Measurements from ENCODE around the gene TMEM248. TPM values are rescaled to one million over a fixed set of nuclear protein-coding genes. Genes with fewer than 3 reads are reported as not detected.
"Not testable (repeated sequence)": the region's sequence is repeated elsewhere in the genome, so short reads cannot be mapped to it uniquely, and the experiment has no call there.

Gene TMEM248
- total RNA-seq, 2 experiments from 2014 or later: 85.0 to 104 TPM

DNA sequence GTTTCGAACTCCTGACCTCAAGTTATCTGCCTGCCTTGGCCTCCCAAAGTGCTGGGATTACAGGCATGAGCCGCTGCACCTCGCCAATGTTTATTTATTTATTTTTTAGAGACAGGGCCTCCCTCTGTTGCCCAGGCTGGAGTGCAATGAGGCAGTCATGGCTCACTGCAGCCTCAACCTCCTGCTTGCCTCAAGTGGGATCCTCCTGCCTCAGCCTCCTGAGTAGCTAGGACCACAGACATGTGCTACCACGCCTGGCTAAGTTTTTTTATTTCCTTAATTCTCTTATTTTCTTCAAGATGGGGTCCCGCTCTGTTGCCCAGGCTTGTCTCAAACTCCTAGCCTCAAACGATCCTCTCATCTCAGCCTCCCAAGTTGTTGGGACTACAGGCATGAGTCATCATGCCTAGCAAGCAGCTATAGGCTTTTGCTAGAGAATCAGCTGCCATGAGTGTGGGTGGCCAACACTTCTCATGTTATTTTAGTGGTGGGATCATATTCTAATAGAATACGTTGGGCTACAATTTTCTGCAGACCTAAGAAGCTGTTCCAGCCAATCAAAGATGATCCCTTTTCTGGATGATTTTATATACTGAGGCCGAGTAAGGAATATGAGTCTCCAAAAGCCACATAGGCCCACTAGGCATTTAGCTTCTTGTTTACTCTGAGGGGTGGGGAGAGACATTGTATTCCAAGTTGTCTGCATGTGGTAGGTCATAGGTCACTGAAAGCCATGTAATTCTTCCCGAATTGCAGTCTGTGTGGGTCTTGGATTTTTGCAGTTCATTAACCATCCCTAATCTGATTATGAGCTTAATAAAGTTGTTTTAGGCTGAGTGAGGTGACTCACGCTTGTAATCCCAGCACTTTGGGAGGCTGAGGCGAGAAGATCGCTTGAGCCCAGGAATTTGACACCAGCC, 7.6 kb upstream of the TMEM248 start:
- Mint-ChIP-seq H3K9me3 (no peaks in the 10 kb centered on the region), H3K36me3 (ENCODE audit: low read depth) (no peaks in the 10 kb centered on the region), H3K4me3 (no peak overlapping the region), H3K4me1 (no peaks in the 10 kb centered on the region), H3K27me3 (no peaks in the 10 kb centered on the region), H3K27ac (no peak overlapping the region)
- no peak for DNase-seq
- POLR2A ChIA-PET: no interaction called here
- CTCF ChIA-PET: interaction anchor here (0.6 to 1.2 kb wide), 2 partner anchors 8 to 402 kb away, joined by 3 to 6 read pairs; no protein-coding TSS in a partner anchor

DNA sequence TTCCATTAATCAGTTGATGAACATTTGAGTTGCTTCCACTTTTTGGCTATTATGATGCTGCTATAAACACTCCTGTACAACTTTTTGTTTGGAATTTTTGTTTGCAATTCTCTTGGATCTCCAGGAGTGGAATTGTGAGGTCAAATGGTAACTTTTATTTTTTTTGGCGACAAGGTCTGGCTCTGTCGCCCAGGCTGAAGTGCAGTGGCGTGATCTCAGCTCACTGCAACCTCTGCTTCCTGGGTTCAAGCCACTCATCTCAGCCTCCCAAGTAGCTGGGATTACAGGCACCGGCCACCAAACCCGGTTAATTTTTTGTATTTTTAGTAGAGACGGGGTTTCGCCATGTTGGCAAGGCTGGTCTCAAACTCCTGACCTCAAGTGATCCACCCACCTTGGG, 3.1 kb upstream of the TMEM248 start:
- DNase-seq, H3K27ac Mint-ChIP-seq, CTCF ChIA-PET, H3K4me3 Mint-ChIP-seq, H3K9me3 Mint-ChIP-seq, H3K27me3 Mint-ChIP-seq, POLR2A ChIA-PET: not testable (repeated sequence)
- H3K36me3 Mint-ChIP-seq (ENCODE audit: low read depth): peaks cover 13% of the 10 kb centered on the region
- H3K4me1 Mint-ChIP-seq: peaks cover 18% of the 10 kb centered on the region

DNA sequence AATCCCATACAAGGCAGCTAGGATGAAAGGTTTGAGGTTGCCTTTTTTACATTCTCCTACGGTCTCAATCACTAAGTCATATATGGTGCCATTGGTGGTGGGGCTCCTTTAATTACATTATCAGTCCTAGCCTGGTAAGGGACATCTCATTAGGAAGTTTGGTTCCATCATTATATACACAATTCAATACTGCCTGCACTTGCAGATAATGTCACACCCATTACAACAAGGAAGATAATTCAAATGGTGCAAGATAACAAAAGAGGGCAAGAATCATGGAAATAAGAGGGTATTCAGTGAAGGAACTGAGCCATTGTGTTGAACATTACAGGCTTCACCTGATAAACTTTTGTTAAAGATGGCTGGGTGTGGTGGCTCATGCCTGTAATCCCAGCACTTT, 1.7 kb upstream of the TMEM248 start:
- Mint-ChIP-seq H3K4me3 (no peak overlapping the region), H3K27me3 (no peaks in the 10 kb centered on the region), H3K36me3 (ENCODE audit: low read depth) (peaks cover 16% of the 10 kb centered on the region), H3K9me3 (no peaks in the 10 kb centered on the region), H3K27ac (no peak overlapping the region), H3K4me1 (peaks cover 29% of the 10 kb centered on the region)
- no peak for DNase-seq
- ChIA-PET CTCF (interaction anchor here (0.6 to 0.9 kb wide), 3 partner anchors 10 to 156 kb away, joined by 3 to 5 read pairs (median 4); no protein-coding TSS in a partner anchor), POLR2A (no interaction called here)

DNA sequence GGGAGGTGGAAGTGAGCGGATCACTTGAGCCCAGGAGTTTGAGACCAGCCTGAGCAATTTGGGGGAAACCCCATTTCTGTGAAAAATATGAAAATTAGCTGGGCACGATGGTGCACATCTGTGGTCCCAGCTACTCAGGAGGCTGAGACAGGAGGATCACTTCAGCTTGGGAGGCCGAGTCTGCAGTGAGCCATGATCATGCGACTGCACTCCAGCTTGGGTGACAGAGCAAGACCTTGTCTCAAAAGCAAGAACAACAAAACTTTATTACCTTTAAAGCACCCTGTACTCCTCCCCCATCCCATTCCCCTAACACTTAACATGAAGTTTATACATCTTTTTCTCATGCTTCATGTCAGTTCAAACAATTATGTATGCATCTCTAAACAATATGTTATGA, 1.3 kb upstream of the TMEM248 start:
- Mint-ChIP-seq H3K4me1 (peaks cover 29% of the 10 kb centered on the region), H3K4me3 (peak overlapping the region; percentile 60), H3K27me3 (no peaks in the 10 kb centered on the region), H3K27ac (no peak overlapping the region), H3K9me3 (no peaks in the 10 kb centered on the region), H3K36me3 (ENCODE audit: low read depth) (peaks cover 16% of the 10 kb centered on the region)
- CTCF ChIA-PET: interaction anchor here (0.6 to 0.8 kb wide), 2 partner anchors 11 to 157 kb away, joined by 3 to 4 read pairs; no protein-coding TSS in a partner anchor
- POLR2A ChIA-PET: no interaction called here
- no peak for DNase-seq

DNA sequence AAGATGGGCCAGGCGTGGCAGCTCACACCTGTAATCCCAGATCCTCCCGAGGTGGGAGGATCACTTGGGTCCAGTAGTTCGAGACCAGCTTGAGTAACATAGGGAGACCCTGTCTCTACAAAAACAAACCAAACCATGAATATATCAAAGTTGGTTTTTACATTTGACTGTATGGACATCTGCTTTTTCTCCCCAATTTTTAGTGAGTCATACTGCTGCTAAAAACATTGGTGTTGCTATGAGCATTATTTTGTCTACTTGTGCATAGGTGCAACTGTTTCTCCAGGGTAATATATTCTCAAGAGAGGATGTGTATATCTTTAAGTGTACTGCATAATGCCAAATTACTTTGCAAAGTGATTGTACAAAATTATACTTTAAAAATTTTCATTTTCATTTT, 769 bp upstream of the TMEM248 start:
- Mint-ChIP-seq H3K9me3 (no peaks in the 10 kb centered on the region), H3K4me3 (peak overlapping the region; percentile 60), H3K27me3 (no peaks in the 10 kb centered on the region), H3K4me1 (peaks cover 32% of the 10 kb centered on the region), H3K27ac (peak overlapping the region; percentile 75), H3K36me3 (ENCODE audit: low read depth) (peaks cover 19% of the 10 kb centered on the region)
- POLR2A ChIA-PET: interaction anchor here (0.6 kb wide), 1 partner anchor 270 kb away, joined by 6 read pairs; no protein-coding TSS in a partner anchor
- CTCF ChIA-PET: interaction anchor here (1.0 to 2.0 kb wide), 2 partner anchors 15 to 31 kb away, joined by 3 to 6 read pairs; no protein-coding TSS in a partner anchor
- DNase-seq: no peak

DNA sequence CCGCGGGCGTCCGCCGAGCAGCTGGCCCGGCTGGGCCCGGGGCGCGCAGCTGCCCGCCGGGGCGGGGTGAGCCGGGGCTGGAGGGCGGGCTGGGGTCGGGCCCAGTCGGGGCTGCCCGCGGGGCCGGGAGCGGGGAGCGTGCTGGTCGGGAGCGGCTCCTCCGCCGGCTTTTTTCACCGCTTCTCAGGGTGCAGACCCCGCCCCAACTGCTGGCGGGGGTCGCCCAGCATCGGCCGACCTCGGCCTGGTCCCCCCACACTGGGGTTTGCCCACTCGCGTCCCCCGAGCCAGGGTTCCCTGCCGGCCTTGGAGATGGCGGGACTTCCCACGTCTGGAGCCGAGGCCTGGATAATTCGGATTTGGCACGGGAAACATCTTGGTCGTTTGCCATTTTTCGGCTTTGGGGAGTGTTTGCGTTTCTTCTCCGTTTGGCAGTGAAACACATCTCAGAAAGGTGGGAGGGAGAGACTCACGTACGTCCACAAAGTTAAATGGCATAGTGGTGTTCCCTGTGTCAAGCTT, 432 bp downstream of the TMEM248 start:
- H3K9me3 Mint-ChIP-seq: no peaks in the 10 kb centered on the region
- ChIA-PET POLR2A (interaction anchor here (0.8 to 1.4 kb wide), 3 partner anchors 74 to 272 kb away, joined by 3 to 4 read pairs (median 4); partner anchors contain the start of gene SBDS), CTCF (interaction anchor here (0.6 to 2.0 kb wide), 5 partner anchors 17 to 432 kb away, joined by 3 to 6 read pairs (median 4); no protein-coding TSS in a partner anchor)
- H3K36me3 Mint-ChIP-seq (ENCODE audit: low read depth): peaks cover 25% of the 10 kb centered on the region
- no peaks in the 10 kb centered on the region for H3K27me3 Mint-ChIP-seq
- peaks cover 38% of the 10 kb centered on the region for H3K4me1 Mint-ChIP-seq
- H3K4me3 Mint-ChIP-seq: peak overlapping the region; percentile 99
- H3K27ac Mint-ChIP-seq: peak overlapping the region; percentile 99
- peak; percentile 10 for DNase-seq

DNA sequence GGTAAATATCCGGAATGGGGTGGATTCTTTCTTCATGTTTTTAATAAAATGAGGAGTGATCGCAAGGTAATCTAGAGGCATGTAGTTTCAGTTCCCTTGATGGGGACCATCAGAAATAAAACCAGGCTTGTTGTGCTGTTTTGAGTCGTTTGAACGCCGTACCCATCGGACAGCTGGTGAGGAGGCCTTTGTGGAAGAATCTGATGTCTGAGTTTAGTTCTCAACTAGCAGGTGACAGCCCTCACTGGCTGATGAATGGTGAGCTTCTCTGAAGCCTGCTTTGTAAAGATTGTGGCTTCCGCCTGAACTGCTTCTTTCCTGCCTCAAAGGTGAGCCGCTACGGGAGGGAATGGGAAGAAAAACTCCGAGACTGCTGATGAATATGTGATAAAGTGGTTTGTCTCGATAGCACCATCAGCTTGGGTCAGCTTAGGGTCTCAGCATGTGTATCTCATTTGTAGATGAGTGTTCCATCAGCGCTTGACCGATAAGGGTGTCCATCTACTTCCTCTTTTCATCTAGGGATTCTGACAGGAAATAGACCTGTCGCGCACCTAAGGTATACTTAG, 977 bp downstream of the TMEM248 start:
- CTCF ChIA-PET: interaction anchor here (1.1 to 2.0 kb wide), 3 partner anchors 17 to 78 kb away, joined by 3 to 6 read pairs (median 4); no protein-coding TSS in a partner anchor
- POLR2A ChIA-PET: interaction anchor here (0.8 to 1.4 kb wide), 3 partner anchors 73 to 272 kb away, joined by 3 to 4 read pairs (median 4); partner anchors contain the start of gene SBDS
- Mint-ChIP-seq H3K27me3 (no peaks in the 10 kb centered on the region), H3K4me1 (peaks cover 39% of the 10 kb centered on the region), H3K36me3 (ENCODE audit: low read depth) (peaks cover 25% of the 10 kb centered on the region), H3K27ac (peak overlapping the region; percentile 99), H3K4me3 (peak overlapping the region; percentile 99), H3K9me3 (no peaks in the 10 kb centered on the region)
- DNase-seq: peak; percentile 58

DNA sequence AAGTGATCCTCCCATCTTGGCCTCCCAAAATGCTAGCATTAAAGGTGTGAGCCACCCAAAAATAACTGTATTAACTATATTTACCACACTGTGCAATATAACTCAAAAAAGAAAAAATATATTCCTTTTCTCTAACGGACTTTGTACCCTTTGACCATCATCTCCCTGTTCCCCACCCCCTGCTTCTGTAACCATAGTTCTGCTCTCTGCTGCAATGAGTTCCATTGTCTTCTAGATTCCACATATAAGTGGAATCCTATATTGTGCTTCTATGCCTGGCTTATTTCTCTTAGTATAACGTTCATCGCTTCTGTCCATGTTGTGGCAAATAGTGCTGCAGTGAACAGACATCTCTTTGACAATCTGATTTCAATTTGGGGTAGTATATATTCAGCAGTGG, 4.2 kb downstream of the TMEM248 start:
- no peak for DNase-seq
- Mint-ChIP-seq H3K36me3 (ENCODE audit: low read depth) (peaks cover 41% of the 10 kb centered on the region), H3K9me3 (no peaks in the 10 kb centered on the region), H3K27me3 (no peaks in the 10 kb centered on the region), H3K4me3 (no peak overlapping the region), H3K4me1 (peaks cover 52% of the 10 kb centered on the region), H3K27ac (no peak overlapping the region)
- POLR2A ChIA-PET: no interaction called here
- CTCF ChIA-PET: interaction anchor here (0.6 kb wide), 1 partner anchor 410 kb away, joined by 3 read pairs; no protein-coding TSS in a partner anchor

DNA sequence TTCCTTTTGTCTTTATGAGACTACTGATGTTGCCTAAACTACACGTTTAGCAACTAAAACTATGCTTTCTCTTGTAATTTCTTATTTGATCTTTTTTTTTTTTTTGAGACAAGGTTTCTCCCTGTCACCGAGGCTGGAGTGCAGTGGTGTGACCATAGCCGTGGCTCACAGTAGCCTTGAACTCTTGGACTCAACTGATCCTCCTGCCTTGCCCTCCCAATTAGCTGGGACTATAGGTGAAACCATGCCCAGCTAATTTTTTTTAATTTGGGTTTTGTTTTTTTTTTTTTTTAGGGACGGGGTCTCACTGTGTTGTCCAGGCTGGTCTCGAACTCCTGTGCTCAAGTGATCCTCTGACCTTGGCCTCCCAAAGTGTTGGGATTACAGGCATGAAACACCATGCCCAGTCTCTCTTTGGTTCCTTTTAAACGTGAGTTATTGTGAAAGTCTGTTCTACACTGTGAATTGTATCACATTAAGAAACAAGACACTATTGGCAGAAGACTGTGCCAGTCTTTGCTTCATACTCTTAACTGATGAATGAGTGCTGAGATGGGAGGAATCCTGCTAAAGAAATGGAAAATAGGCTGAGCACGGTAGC, 6.4 kb downstream of the TMEM248 start:
- peaks cover 52% of the 10 kb centered on the region for H3K4me1 Mint-ChIP-seq
- H3K36me3 Mint-ChIP-seq (ENCODE audit: low read depth): peaks cover 32% of the 10 kb centered on the region
- no peaks in the 10 kb centered on the region for H3K9me3 Mint-ChIP-seq
- no peak for DNase-seq
- H3K4me3 Mint-ChIP-seq: no peak overlapping the region
- H3K27me3 Mint-ChIP-seq: no peaks in the 10 kb centered on the region
- H3K27ac Mint-ChIP-seq: no peak overlapping the region
- POLR2A ChIA-PET: no interaction called here
- CTCF ChIA-PET: interaction anchor here (1.0 to 1.1 kb wide), 2 partner anchors 83 to 1178 kb away, joined by 3 read pairs; no protein-coding TSS in a partner anchor

DNA sequence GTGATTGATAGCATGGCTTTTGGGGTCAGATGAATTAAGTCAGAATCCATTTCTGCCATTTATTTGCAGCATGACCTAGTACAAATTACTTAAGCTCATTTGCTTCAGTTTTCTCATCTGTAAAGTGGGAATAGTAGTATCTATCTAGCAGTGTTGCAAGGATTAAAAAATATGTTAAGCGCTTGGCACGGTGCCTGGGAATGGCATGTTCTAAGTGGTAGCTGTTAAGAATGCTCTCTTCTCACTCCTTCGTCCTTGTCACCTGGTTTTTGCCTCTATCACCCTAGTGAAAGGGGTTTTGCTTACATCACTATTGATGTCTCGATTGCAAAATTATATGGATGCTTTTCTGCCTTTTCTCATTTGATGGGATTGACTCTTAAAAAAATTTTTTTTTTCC, 7.4 kb downstream of the TMEM248 start:
- DNase-seq: no peak
- Mint-ChIP-seq H3K4me1 (peaks cover 47% of the 10 kb centered on the region), H3K4me3 (no peak overlapping the region), H3K36me3 (ENCODE audit: low read depth) (peaks cover 30% of the 10 kb centered on the region), H3K27ac (no peak overlapping the region), H3K27me3 (no peaks in the 10 kb centered on the region), H3K9me3 (no peaks in the 10 kb centered on the region)
- ChIA-PET CTCF (interaction anchor here (1.1 kb wide), 1 partner anchor 84 kb away, joined by 3 read pairs; no protein-coding TSS in a partner anchor), POLR2A (no interaction called here)

DNA sequence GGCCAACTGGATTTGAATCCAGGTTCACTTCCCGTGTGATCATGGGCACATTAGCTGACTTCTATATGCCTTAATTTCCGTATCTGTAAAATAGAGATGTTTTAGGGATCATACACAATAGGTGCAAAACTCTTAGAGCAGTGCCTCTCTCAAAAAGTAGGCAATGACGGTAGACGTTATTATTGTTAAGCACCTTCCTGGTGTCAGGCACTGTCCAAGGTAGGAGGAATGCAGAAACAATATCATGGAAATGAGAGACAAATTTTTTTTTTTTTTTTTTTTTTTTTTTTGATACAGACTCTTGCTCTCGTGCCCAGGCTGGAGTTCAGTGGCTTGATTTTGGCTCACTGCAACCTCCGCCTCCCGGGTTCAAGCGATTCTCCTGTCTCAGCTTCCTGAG, 8.1 kb downstream of the TMEM248 start:
- H3K27me3 Mint-ChIP-seq: no peaks in the 10 kb centered on the region
- CTCF ChIA-PET: no interaction called here
- no peaks in the 10 kb centered on the region for H3K9me3 Mint-ChIP-seq
- DNase-seq: no peak
- POLR2A ChIA-PET: no interaction called here
- H3K4me1 Mint-ChIP-seq: peaks cover 43% of the 10 kb centered on the region
- no peak overlapping the region for H3K27ac Mint-ChIP-seq
- H3K36me3 Mint-ChIP-seq (ENCODE audit: low read depth): peaks cover 29% of the 10 kb centered on the region
- no peak overlapping the region for H3K4me3 Mint-ChIP-seq

DNA sequence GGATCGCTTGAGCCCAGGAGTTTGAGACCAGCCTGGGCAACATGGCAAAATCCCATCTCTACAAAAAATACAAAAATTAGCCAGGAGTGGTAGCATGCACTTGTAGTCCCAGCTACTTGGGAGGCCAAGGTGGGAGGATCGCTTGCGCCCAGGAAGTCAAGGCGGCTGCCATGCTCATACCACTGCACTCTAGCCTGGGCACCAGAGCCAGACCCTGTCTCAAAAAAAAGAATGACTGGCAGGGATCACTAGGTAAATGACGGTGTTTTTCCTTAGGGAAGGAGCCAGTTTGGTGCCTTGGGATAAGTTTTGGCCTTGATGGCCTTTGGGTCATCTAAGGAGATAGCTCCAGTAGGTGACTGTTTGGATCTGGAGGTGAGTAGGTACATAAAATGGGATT, 8.9 kb downstream of the TMEM248 start:
- POLR2A ChIA-PET: no interaction called here
- H3K9me3 Mint-ChIP-seq: no peaks in the 10 kb centered on the region
- no peak overlapping the region for H3K27ac Mint-ChIP-seq
- CTCF ChIA-PET: no interaction called here
- peaks cover 32% of the 10 kb centered on the region for H3K36me3 Mint-ChIP-seq (ENCODE audit: low read depth)
- DNase-seq: no peak
- no peak overlapping the region for H3K4me3 Mint-ChIP-seq
- peaks cover 45% of the 10 kb centered on the region for H3K4me1 Mint-ChIP-seq
- H3K27me3 Mint-ChIP-seq: no peaks in the 10 kb centered on the region

Measured in activated CD4-positive, alpha-beta T cell treated with anti-CD3 and anti-CD28 coated beads, Interleukin-2, amount 10 ng/mL, durations not matched to agents 7 days and 5 days (primary cell).